Measurements from ENCODE around the gene TLCD2. TPM values are rescaled to one million over a fixed set of nuclear protein-coding genes. Genes with fewer than 3 reads are reported as not detected.
A peak's percentile ranks its signal among the peaks of the same experiment; 100 is the strongest.
"Not testable (repeated sequence)": the region's sequence is repeated elsewhere in the genome, so short reads cannot be mapped to it uniquely, and the experiment has no call there.

The TLCD2 gene
- total RNA-seq, result 2.0 TPM
- long read RNA-seq, partial matches to known transcripts, result 0 of 1 reads
- long read RNA-seq, other reads (novel, unspliced or antisense), result 1 of 1 reads

- DNase-seq (peak; percentile 87), ATAC-seq (ENCODE audit: poor library complexity) (peak; percentile 55)
- intact Hi-C loops (cut with DNase I), result loop anchor here (5.0 kb wide), 1 partner anchor 43 kb away; no protein-coding TSS in a partner anchor
Measured at GRCh38 chr17:1709971-1710806, at the start of gene TLCD2. TSS of gene TLCD2 (minus strand) at chr17:1710377. CDS start at chr17:1710242, 135 bp downstream.

GRCh38 chr17:1759529-1759928, 49.4 kb upstream of the TLCD2 start:
- no peak for DNase-seq
- no peak for ATAC-seq (ENCODE audit: poor library complexity)
- intact Hi-C loops (cut with DNase I), result no loop called here

- ATAC-seq (ENCODE audit: poor library complexity) (peak; percentile 3), DNase-seq (no peak)
- intact Hi-C loops (cut with DNase I), result no loop called here
Measured at GRCh38 chr17:1758807-1759206, 48.6 kb upstream of the TLCD2 start.

- intact Hi-C loops (cut with DNase I), result no loop called here
- DNase-seq (no peak), ATAC-seq (ENCODE audit: poor library complexity) (no peak)
Measured at GRCh38 chr17:1755827-1756262, 45.7 kb upstream of the TLCD2 start.

GRCh38 chr17:1755252-1755826, 45.2 kb upstream of the TLCD2 start:
- intact Hi-C loops (cut with DNase I), result no loop called here
- ATAC-seq (ENCODE audit: poor library complexity) (no peak), DNase-seq (no peak)

GRCh38 chr17:1754430-1755112, 44.4 kb upstream of the TLCD2 start:
- ATAC-seq (ENCODE audit: poor library complexity) (no peak), DNase-seq (no peak)
- intact Hi-C loops (cut with DNase I), result no loop called here

GRCh38 chr17:1753767-1754429, 43.7 kb upstream of the TLCD2 start:
- intact Hi-C loops (cut with DNase I), result no loop called here
- no peak for ATAC-seq (ENCODE audit: poor library complexity)
- DNase-seq, result no peak

- intact Hi-C loops (cut with DNase I), result no loop called here
- ATAC-seq (ENCODE audit: poor library complexity), result peak; percentile 67
- no peak for DNase-seq
Measured at GRCh38 chr17:1752425-1753262, 42.5 kb upstream of the TLCD2 start.

- ATAC-seq (ENCODE audit: poor library complexity) (no peak), DNase-seq (no peak)
- intact Hi-C loops (cut with DNase I), result no loop called here
Measured at GRCh38 chr17:1750628-1751027, 40.5 kb upstream of the TLCD2 start.

- intact Hi-C loops (cut with DNase I), result no loop called here
- ATAC-seq (ENCODE audit: poor library complexity) (peak; percentile 59), DNase-seq (peak; percentile 66)
Measured at GRCh38 chr17:1746975-1747543, 36.9 kb upstream of the TLCD2 start.

GRCh38 chr17:1745513-1746020, 35.4 kb upstream of the TLCD2 start:
- ATAC-seq (ENCODE audit: poor library complexity) (no peak), DNase-seq (no peak)
- intact Hi-C loops (cut with DNase I), result no loop called here

- ATAC-seq (ENCODE audit: poor library complexity) (peak; percentile 26), DNase-seq (no peak)
- intact Hi-C loops (cut with DNase I), result no loop called here
Measured at GRCh38 chr17:1744551-1745512, 34.7 kb upstream of the TLCD2 start.

- ATAC-seq (ENCODE audit: poor library complexity), result no peak
- no peak for DNase-seq
- intact Hi-C loops (cut with DNase I), result no loop called here
Measured at GRCh38 chr17:1743088-1743439, 32.9 kb upstream of the TLCD2 start.

GRCh38 chr17:1742371-1743087, 32.4 kb upstream of the TLCD2 start, which contains the start of gene SERPINF2:
TSS of gene SERPINF2 (plus strand) at chr17:1742871. CDS start at chr17:1744996, 2,125 bp downstream.
- DNase-seq (no peak), ATAC-seq (ENCODE audit: poor library complexity) (peak; percentile 13)
- intact Hi-C loops (cut with DNase I), result no loop called here

GRCh38 chr17:1741899-1742298, 31.7 kb upstream of the TLCD2 start:
- ATAC-seq (ENCODE audit: poor library complexity); DNase-seq; intact Hi-C loops (cut with DNase I): not testable (repeated sequence)
